HepG2 (cell line): ENCODE results near the gene KTN1. TPM values are rescaled to one million over a fixed set of nuclear protein-coding genes. Genes with fewer than 3 reads are reported as not detected.

Experiments used
- CEBPG ChIP-seq: IDR thresholded peaks from 2 replicates; pipeline ENCODE4 v1.6.1; 2016
- FOXA3 ChIP-seq: IDR thresholded peaks from 2 replicates; pipeline ENCODE4 v1.6.1; 2016; ENCODE audit warnings: missing genetic modification reagents, missing compliant biosample characterization
- GATAD2A ChIP-seq: IDR thresholded peaks from 2 replicates; pipeline ENCODE4 v1.6.1; 2016
- HNF1A ChIP-seq, 2 experiments: sonication (generic) in 1 of 2; formaldehyde crosslinking in 1 of 2; IDR thresholded peaks; 2 replicates each; pipeline versions ENCODE4 v1.4.0 to v1.6.1; 2016 to 2020; ENCODE audit warnings: borderline replicate concordance in 1 of 2, low read depth in 1 of 2, mild to moderate bottlenecking in 1 of 2, missing genetic modification reagents in 1 of 2
- HOXD1 ChIP-seq: sonication (generic); formaldehyde crosslinking; IDR thresholded peaks from 2 replicates; pipeline ENCODE4 v1.5.0; 2020; ENCODE audit warnings: missing genetic modification reagents
- KDM1A ChIP-seq: IDR thresholded peaks from 2 replicates; pipeline ENCODE4 v1.6.1; 2016; ENCODE audit warnings: missing compliant biosample characterization
- KDM6A ChIP-seq: IDR thresholded peaks from 2 replicates; pipeline ENCODE4 v1.6.1; 2016; ENCODE audit warnings: low read depth
- PHF20 ChIP-seq: sonication (generic); formaldehyde crosslinking; IDR thresholded peaks from 2 replicates; pipeline ENCODE4 v1.5.0; 2020; ENCODE audit warnings: mild to moderate bottlenecking, missing genetic modification reagents
- PHF5A ChIP-seq: IDR thresholded peaks from one replicate; pipeline ENCODE4 v1.6.1; 2018; ENCODE audit warnings: low read depth, missing genetic modification reagents; ENCODE audit not compliant: unreplicated experiment
- POLR2AphosphoS5 ChIP-seq: IDR thresholded peaks from 2 replicates; pipeline ENCODE4 v1.6.1; 2012; ENCODE audit warnings: low read depth, low read length
- SAP130 ChIP-seq: IDR thresholded peaks from 2 replicates; pipeline ENCODE4 v1.6.1; 2016; ENCODE audit warnings: low read depth
- SP5 ChIP-seq: IDR thresholded peaks from 2 replicates; pipeline ENCODE4 v1.6.1; 2016; ENCODE audit warnings: low read depth, borderline replicate concordance
- STAT5B ChIP-seq: sonication (generic); formaldehyde crosslinking; IDR thresholded peaks from 2 replicates; pipeline ENCODE4 v1.4.0; 2020; ENCODE audit warnings: missing genetic modification reagents
- TRIM24 ChIP-seq: sonication (generic); formaldehyde crosslinking; IDR thresholded peaks from 2 replicates; pipeline ENCODE4 v1.8.0; 2022; ENCODE audit warnings: mild to moderate bottlenecking, missing genetic modification reagents
- ZNF224 ChIP-seq: sonication (generic); formaldehyde crosslinking; IDR thresholded peaks from 2 replicates; pipeline ENCODE4 v1.5.0; 2020; ENCODE audit warnings: mild to moderate bottlenecking, missing genetic modification reagents
- ZNF263 ChIP-seq: sonication (generic); formaldehyde crosslinking; IDR thresholded peaks from 2 replicates; pipeline ENCODE4 v1.4.0; 2020; ENCODE audit warnings: missing genetic modification reagents
- ZNF713 ChIP-seq: sonication (generic); formaldehyde crosslinking; IDR thresholded peaks from 2 replicates; pipeline ENCODE4 v1.4.0; 2020; ENCODE audit warnings: mild to moderate bottlenecking, missing genetic modification reagents
- ZNF724P ChIP-seq: sonication (generic); formaldehyde crosslinking; IDR thresholded peaks from 2 replicates; pipeline ENCODE4 v1.8.0; 2022; ENCODE audit warnings: missing genetic modification reagents, borderline replicate concordance
- ZNF740 ChIP-seq: sonication (generic); formaldehyde crosslinking; IDR thresholded peaks from 2 replicates; pipeline ENCODE4 v1.4.0; 2020; ENCODE audit warnings: missing genetic modification reagents
- ZNF816 ChIP-seq: sonication (generic); formaldehyde crosslinking; IDR thresholded peaks from 2 replicates; pipeline ENCODE4 v1.8.0; 2022; ENCODE audit warnings: missing genetic modification reagents, mild to moderate bottlenecking, borderline replicate concordance
- polyA plus RNA-seq, 8 experiments: library from polyadenylated mRNA; depleted of rRNA in 3 of 8; stranded (reverse) in 7 of 8; unstranded in 1 of 8; fragments of >200 nt; fragmentation: Illumina TruSeq in 4 of 8; extraction: Trizol in 4 of 8; gene quantifications; 2 replicates each; pipeline versions ENCODE4 v1.2.1 to v1.2.3, GENCODE V29; 2011 to 2016; ENCODE audit warnings: low read depth in 4 of 8, missing spikeins in 1 of 8, mixed read lengths in 1 of 8; ENCODE audit not compliant: insufficient read depth in 1 of 8
- total RNA-seq, 5 experiments: library from RNA; depleted of rRNA; stranded (reverse); fragments of >200 nt; fragmentation: Illumina TruSeq; extraction: Trizol; gene quantifications; 2 replicates each; pipeline ENCODE4 v1.2.3, GENCODE V29; 2016; ENCODE audit warnings: low read depth in 1 of 5
- TF ChIP-seq, protein P1 (sequence below): sonication (generic); formaldehyde crosslinking; IDR thresholded peaks from 2 replicates; pipeline ENCODE4 v1.8.1; 2022; ENCODE audit warnings: low read depth, mild to moderate bottlenecking, missing genetic modification reagents
- TF ChIP-seq, protein P2 (sequence below): sonication (generic); formaldehyde crosslinking; IDR thresholded peaks from 2 replicates; pipeline ENCODE4 v1.9.0; 2021; ENCODE audit warnings: missing genetic modification reagents, mild to moderate bottlenecking, borderline replicate concordance

The KTN1 gene
- total and polyA plus RNA-seq, 2 of the 13 experiments (the other 11 are each of a cell fraction or from before 2014, with no cell fraction given), result 60.6 to 169 TPM

GRCh38 chr14:55592436-55592835 is 12.4 kb downstream of the KTN1 start (continued):
- TF ChIP-seq PHF20 (CRISPR knock-in tag) (no peak), ZNF740 (no peak), HOXD1 (CRISPR knock-in tag) (no peak), ZNF224 (CRISPR knock-in tag) (no peak), ZNF263 (CRISPR knock-in tag) (no peak), ZNF713 (CRISPR knock-in tag) (no peak), STAT5B (no peak), SP5 (CRISPR knock-in tag) (peak; percentile 76), KDM6A (no peak), PHF5A (CRISPR knock-in tag) (no peak), FOXA3 (CRISPR knock-in tag) (peak; percentile 82), ZNF724P (no peak), CEBPG (peak; percentile 41; the same call in 1 of the 2 replicates), SAP130 (peak; percentile 53; the same call in 1 of the 2 replicates), GATAD2A (CRISPR knock-in tag) (peak; percentile 74), HNF1A (IDR thresholded peaks at IDR 0.05; ENCODE audit: low read depth) (no peak), HNF1A (CRISPR knock-in tag; IDR thresholded peaks at IDR 0.05; ENCODE audit: borderline replicate concordance) (no peak), ZNF816 (CRISPR knock-in tag) (no peak), KDM1A (CRISPR knock-in tag) (0 out of 2 replicates have a peak, but pooled peaks have one; percentile 43), POLR2AphosphoS5 (no peak), TRIM24 (CRISPR knock-in tag) (no peak)
- TF ChIP-seq, protein P1, sequence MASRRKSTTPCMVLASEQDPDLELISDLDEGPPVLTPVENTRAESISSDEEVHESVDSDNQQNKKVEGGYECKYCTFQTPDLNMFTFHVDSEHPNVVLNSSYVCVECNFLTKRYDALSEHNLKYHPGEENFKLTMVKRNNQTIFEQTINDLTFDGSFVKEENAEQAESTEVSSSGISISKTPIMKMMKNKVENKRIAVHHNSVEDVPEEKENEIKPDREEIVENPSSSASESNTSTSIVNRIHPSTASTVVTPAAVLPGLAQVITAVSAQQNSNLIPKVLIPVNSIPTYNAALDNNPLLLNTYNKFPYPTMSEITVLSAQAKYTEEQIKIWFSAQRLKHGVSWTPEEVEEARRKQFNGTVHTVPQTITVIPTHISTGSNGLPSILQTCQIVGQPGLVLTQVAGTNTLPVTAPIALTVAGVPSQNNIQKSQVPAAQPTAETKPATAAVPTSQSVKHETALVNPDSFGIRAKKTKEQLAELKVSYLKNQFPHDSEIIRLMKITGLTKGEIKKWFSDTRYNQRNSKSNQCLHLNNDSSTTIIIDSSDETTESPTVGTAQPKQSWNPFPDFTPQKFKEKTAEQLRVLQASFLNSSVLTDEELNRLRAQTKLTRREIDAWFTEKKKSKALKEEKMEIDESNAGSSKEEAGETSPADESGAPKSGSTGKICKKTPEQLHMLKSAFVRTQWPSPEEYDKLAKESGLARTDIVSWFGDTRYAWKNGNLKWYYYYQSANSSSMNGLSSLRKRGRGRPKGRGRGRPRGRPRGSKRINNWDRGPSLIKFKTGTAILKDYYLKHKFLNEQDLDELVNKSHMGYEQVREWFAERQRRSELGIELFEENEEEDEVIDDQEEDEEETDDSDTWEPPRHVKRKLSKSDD (CRISPR knock-in tag), result no peak
- TF ChIP-seq, protein P2, sequence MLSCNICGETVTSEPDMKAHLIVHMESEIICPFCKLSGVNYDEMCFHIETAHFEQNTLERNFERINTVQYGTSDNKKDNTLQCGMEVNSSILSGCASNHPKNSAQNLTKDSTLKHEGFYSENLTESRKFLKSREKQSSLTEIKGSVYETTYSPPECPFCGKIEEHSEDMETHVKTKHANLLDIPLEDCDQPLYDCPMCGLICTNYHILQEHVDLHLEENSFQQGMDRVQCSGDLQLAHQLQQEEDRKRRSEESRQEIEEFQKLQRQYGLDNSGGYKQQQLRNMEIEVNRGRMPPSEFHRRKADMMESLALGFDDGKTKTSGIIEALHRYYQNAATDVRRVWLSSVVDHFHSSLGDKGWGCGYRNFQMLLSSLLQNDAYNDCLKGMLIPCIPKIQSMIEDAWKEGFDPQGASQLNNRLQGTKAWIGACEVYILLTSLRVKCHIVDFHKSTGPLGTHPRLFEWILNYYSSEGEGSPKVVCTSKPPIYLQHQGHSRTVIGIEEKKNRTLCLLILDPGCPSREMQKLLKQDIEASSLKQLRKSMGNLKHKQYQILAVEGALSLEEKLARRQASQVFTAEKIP (CRISPR knock-in tag), result no peak
